Activated naive CD8-positive, alpha-beta T cell treated with anti-CD3 and anti-CD28 coated beads, Interleukin-2, amount 10 ng/mL, durations not matched to agents 7 days and 5 days (primary cell): ENCODE results near the gene JPT1. TPM values are rescaled to one million over a fixed set of nuclear protein-coding genes. Genes with fewer than 3 reads are reported as not detected.
"Not testable (repeated sequence)": the region's sequence is repeated elsewhere in the genome, so short reads cannot be mapped to it uniquely, and the experiment has no call there.

Experiments
- ATAC-seq: fragments of 150-1000 bp; cut with Tn5 transposase; one replicate; pipeline ENCODE4 v1.10.0; 2021; ENCODE audit warnings: low read depth, moderate library complexity
- POLR2A ChIA-PET: fragments of 350-600 bp; sonication (Branson Sonifier 250); formaldehyde crosslinking; loops from one replicate; lab custom pipeline; 2021; ENCODE audit warnings: antibody characterized with exemption; lab: Charles Lee
- DNase-seq: peaks from one replicate; pipeline ENCODE4 v3.0.0; 2021
- H3K27ac Mint-ChIP-seq: one replicate; pipeline ENCODE4 v1.8.0; 2022; ENCODE audit warnings: mild to moderate bottlenecking, mixed read lengths
- H3K27me3 Mint-ChIP-seq: one replicate; pipeline ENCODE4 v1.8.0; 2022; ENCODE audit warnings: mild to moderate bottlenecking, moderate library complexity, mixed read lengths
- H3K36me3 Mint-ChIP-seq: one replicate; pipeline ENCODE4 v1.8.0; 2021; ENCODE audit warnings: mild to moderate bottlenecking, mixed read lengths
- H3K4me1 Mint-ChIP-seq: one replicate; pipeline ENCODE4 v1.8.0; 2021; ENCODE audit warnings: mixed read lengths
- H3K4me3 Mint-ChIP-seq: one replicate; pipeline ENCODE4 v1.8.0; 2022; ENCODE audit warnings: mild to moderate bottlenecking, moderate library complexity, mixed read lengths
- H3K9me3 Mint-ChIP-seq: one replicate; pipeline ENCODE4 v1.8.0; 2021; ENCODE audit warnings: mixed read lengths
- total RNA-seq, 2 experiments: library from RNA; stranded (reverse); gene quantifications; one replicate each; pipeline ENCODE4 v1.2.3, GENCODE V29; 2021

The JPT1 gene
- total RNA-seq, 2 experiments from 2014 or later, result 194 to 213 TPM

DNA sequence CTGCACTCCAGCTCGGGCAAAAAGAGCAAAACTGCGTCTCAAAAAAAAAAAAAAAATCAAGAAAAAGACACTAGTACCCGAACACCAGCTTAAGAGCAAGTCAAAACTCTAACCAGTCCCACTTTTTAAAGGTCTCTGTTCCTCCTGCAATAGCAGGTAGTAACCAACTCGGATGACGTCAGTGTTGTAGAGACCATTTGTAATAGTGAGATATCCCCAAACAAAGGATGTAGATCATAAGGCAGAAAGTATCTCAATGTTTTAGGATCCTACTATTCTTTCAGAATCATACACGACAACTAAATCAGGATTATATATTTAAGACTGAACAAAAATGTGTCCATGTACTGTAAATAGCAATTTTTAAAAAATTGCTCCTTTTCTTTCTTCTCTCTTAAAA is 2.4 kb downstream of the JPT1 start:
- H3K4me3 Mint-ChIP-seq, result peak overlapping the region; percentile 97
- H3K27ac Mint-ChIP-seq, result peak overlapping the region; percentile 32
- DNase-seq, result no peak
- peaks cover 37% of the 10 kb centered on the region for H3K4me1 Mint-ChIP-seq
- ATAC-seq, result no peak
- POLR2A ChIA-PET, result interaction anchor here (0.7 kb wide), 1 partner anchor 179 kb away, joined by 3 read pairs; the partner anchor contains the start of gene HID1
- peaks cover 28% of the 10 kb centered on the region for H3K36me3 Mint-ChIP-seq
- H3K27me3 Mint-ChIP-seq, result no peaks in the 10 kb centered on the region
- H3K9me3 Mint-ChIP-seq, result no peaks in the 10 kb centered on the region

DNA sequence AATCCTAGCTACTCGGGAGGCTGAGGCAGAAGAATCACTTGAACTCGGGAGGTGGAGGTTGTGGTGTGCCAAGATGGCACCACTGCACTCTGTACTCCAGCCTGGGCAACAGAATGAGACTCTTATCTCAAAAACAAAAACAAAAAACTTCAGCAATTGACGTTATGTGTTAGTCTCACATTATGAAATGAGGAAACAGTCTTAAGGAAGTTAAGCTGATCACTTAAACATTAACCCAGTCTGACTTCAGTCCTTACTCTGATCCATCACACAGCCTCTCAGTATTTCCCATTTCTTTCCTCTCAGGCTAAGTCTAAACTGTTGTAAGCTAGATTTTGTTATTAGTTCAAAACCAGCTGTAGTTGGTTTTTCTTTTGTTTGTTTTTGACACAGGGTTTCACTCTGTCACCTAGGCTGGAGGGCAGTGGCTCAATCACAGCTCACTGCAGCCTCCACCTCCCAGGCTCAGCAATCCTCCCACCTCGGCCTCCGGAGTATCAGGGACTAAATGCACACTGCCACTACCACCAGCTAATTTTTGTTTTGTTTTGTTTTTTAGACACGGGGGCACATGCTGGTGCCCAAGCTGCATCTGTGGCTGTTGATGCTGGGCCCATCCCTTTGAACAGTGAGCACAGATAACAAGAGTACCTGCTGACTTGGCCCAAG is 6.3 kb downstream of the JPT1 start:
- Mint-ChIP-seq H3K27me3 (no peaks in the 10 kb centered on the region), H3K27ac (peak overlapping the region; percentile 45), H3K36me3 (peaks cover 44% of the 10 kb centered on the region), H3K4me3 (no peak overlapping the region), H3K4me1 (peaks cover 23% of the 10 kb centered on the region), H3K9me3 (no peaks in the 10 kb centered on the region)
- DNase-seq (peak; percentile 4), ATAC-seq (no peak)
- POLR2A ChIA-PET, result no interaction called here

- DNase-seq (no peak), ATAC-seq (no peak)
- Mint-ChIP-seq H3K27me3 (no peaks in the 10 kb centered on the region), H3K27ac (peak overlapping the region; percentile 35), H3K9me3 (no peaks in the 10 kb centered on the region), H3K36me3 (peaks cover 42% of the 10 kb centered on the region), H3K4me1 (peaks cover 14% of the 10 kb centered on the region), H3K4me3 (no peak overlapping the region)
- POLR2A ChIA-PET, result interaction anchor here (3.1 kb wide), 1 partner anchor 7 kb away, joined by 17 read pairs; the partner anchor contains the start of gene JPT1
These were observed 7.7 kb downstream of the JPT1 start for GRCh38 chr17:75146592-75146991.

GRCh38 chr17:75144816-75145512 is 9.3 kb downstream of the JPT1 start:
- Mint-ChIP-seq H3K4me3 (no peak overlapping the region), H3K27ac (no peak overlapping the region), H3K4me1 (peaks cover 26% of the 10 kb centered on the region), H3K9me3 (no peaks in the 10 kb centered on the region), H3K27me3 (no peaks in the 10 kb centered on the region), H3K36me3 (peaks cover 52% of the 10 kb centered on the region)
- no peak for ATAC-seq
- POLR2A ChIA-PET, result interaction anchor here (0.7 to 3.1 kb wide), 6 partner anchors 9 to 635 kb away, joined by 3 to 17 read pairs (median 4); partner anchors contain the start of genes JPT1 and NT5C
- peak; percentile 5 for DNase-seq

DNA sequence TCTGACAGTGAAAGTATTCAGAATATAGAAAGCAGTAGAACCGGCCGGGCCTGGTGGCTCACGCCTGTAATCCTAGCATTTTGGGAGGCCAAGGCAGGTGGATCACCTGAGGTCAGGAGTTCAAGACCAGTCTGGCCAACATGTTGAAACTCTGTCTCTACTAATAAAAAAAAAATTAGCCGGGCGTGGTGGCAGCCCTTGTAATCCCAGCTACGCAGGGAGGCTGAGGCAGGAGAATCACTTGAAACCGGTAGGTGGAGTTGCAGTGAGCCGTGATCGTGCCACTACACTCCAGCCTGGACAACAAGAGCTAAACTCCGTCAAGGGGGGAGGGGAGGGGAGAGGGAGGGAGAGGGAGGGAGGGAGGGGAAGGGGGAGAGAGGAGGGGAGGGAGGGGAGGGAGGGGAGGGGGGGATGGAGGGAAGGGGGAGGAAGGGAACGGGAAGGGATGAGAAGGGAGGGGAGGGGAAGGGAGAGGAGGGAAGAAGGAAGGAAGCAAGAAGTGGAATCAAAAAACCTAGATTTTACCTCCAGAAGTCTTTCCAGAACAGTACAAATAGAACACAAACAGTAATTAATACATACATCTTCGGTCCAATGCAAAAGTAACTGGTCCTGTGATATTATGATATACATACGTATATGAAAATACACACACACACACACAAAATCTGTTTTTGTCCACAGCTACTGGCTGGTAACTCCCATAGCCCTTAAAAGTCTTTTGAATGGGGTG is 11.9 kb downstream of the JPT1 start:
- Mint-ChIP-seq H3K27me3 (no peaks in the 10 kb centered on the region), H3K27ac (no peak overlapping the region), H3K36me3 (peaks cover 42% of the 10 kb centered on the region), H3K9me3 (no peaks in the 10 kb centered on the region), H3K4me3 (no peak overlapping the region), H3K4me1 (peaks cover 17% of the 10 kb centered on the region)
- POLR2A ChIA-PET, result interaction anchor here (1.7 to 2.1 kb wide), 2 partner anchors 11 to 12 kb away, joined by 7 to 10 read pairs; partner anchors contain the start of genes JPT1 and NT5C
- ATAC-seq (no peak), DNase-seq (no peak)

DNA sequence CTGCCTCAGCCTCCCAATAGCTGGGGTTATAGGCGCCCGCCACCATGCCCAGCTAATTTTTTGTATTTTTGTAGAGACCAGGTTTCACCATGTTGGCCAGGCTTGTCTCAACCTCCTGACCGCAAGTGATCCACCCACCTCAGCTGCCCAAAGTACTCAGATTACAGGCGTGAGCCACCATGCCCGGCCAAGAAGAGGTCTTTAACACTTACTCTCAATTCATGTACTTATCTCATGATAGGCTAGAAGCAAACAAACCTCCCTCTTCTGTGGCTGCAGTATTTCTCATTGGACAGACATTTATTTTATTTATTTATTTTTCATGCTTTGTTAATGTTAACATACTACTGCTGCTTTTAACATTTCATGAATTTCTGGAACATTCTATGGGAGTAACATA is 15.8 kb downstream of the JPT1 start:
- H3K36me3 Mint-ChIP-seq, result peaks cover 24% of the 10 kb centered on the region
- H3K4me3 Mint-ChIP-seq, result no peak overlapping the region
- POLR2A ChIA-PET, result interaction anchor here (1.4 kb wide), 1 partner anchor 25 kb away, joined by 3 read pairs; no protein-coding TSS in a partner anchor
- no peak for ATAC-seq
- peaks cover 17% of the 10 kb centered on the region for H3K4me1 Mint-ChIP-seq
- no peaks in the 10 kb centered on the region for H3K27me3 Mint-ChIP-seq
- no peaks in the 10 kb centered on the region for H3K9me3 Mint-ChIP-seq
- no peak for DNase-seq
- H3K27ac Mint-ChIP-seq, result no peak overlapping the region

DNA sequence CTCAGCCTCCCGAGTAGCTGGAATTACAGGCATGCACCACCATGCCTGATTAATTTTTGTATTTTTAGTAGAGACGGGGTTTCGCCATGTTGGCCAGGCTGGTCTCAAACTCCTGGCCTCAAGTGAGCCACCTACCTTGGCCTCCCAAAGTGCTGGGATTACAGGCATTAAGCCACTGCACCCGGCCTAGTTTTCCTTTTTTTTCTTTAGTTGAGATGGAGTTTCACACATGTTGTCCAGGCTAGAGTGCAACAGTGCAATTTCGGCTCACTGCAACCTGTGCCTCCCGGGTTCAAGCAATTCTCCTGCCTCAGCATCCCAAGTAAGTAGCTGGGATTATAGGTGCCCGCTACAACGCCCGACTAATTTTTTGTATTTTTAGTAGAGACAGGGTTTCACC is 16.6 kb downstream of the JPT1 start:
- H3K27ac Mint-ChIP-seq, H3K9me3 Mint-ChIP-seq, H3K4me3 Mint-ChIP-seq, ATAC-seq, H3K27me3 Mint-ChIP-seq, DNase-seq: not testable (repeated sequence)
- peaks cover 21% of the 10 kb centered on the region for H3K36me3 Mint-ChIP-seq
- POLR2A ChIA-PET, result interaction anchor here (0.6 to 1.1 kb wide), 3 partner anchors 14 to 65 kb away, joined by 3 to 6 read pairs (median 3); no protein-coding TSS in a partner anchor
- peaks cover 21% of the 10 kb centered on the region for H3K4me1 Mint-ChIP-seq

DNA sequence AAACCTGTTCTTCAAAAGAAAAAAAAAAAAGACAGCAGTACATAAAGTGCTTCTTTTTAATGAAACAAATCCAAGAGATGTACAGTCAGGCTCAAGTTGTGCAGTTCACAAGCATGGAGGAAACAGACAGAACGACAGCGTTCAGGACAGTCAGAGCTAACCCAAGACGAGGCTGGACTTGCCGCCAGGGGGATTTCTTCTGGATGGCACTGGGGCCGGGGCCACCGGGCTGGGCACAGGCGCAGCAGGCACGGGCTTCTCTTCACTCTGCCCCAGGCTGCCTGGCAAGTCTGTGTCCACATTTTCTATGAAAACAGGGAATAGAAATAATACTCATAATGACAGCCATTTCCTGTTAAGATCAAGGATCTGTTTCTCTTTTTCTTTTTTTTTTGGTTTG is 18.4 kb downstream of the JPT1 start:
- no peak overlapping the region for H3K4me3 Mint-ChIP-seq
- H3K27ac Mint-ChIP-seq, result no peak overlapping the region
- DNase-seq (no peak), ATAC-seq (no peak)
- no peaks in the 10 kb centered on the region for H3K9me3 Mint-ChIP-seq
- POLR2A ChIA-PET, result interaction anchor here (1.3 kb wide), 1 partner anchor 19 kb away, joined by 3 read pairs; no protein-coding TSS in a partner anchor
- H3K27me3 Mint-ChIP-seq, result no peaks in the 10 kb centered on the region
- peaks cover 13% of the 10 kb centered on the region for H3K36me3 Mint-ChIP-seq
- H3K4me1 Mint-ChIP-seq, result peaks cover 10% of the 10 kb centered on the region

GRCh38 chr17:75135452-75135851 is 18.9 kb downstream of the JPT1 start:
- no peaks in the 10 kb centered on the region for H3K27me3 Mint-ChIP-seq
- H3K27ac Mint-ChIP-seq, result no peak overlapping the region
- peaks cover 13% of the 10 kb centered on the region for H3K36me3 Mint-ChIP-seq
- H3K4me1 Mint-ChIP-seq, result peaks cover 8% of the 10 kb centered on the region
- no peaks in the 10 kb centered on the region for H3K9me3 Mint-ChIP-seq
- H3K4me3 Mint-ChIP-seq, result no peak overlapping the region
- DNase-seq, result no peak
- POLR2A ChIA-PET, result interaction anchor here (1.6 kb wide), 1 partner anchor 10 kb away, joined by 4 read pairs; no protein-coding TSS in a partner anchor
- ATAC-seq, result no peak

- H3K4me3 Mint-ChIP-seq, result not testable (repeated sequence)
- POLR2A ChIA-PET, result interaction anchor here (1.3 to 3.9 kb wide), 4 partner anchors 8 to 21 kb away, joined by 4 to 45 read pairs (median 4); partner anchors contain the start of genes ARMC7 and JPT1
These were observed 20.5 kb downstream of the JPT1 start for GRCh38 chr17:75133607-75134347.

GRCh38 chr17:75133001-75133400 is 21.3 kb downstream of the JPT1 start:
- POLR2A ChIA-PET, result interaction anchor here (1.4 to 3.9 kb wide), 3 partner anchors 20 to 21 kb away, joined by 4 to 45 read pairs (median 20); partner anchors contain the start of genes ARMC7 and JPT1
- H3K4me1 Mint-ChIP-seq, result peaks cover 10% of the 10 kb centered on the region
- no peak for ATAC-seq

More at GRCh38 chr17:75133607-75134347, 20.5 kb downstream of the JPT1 start:
- not testable (repeated sequence) for H3K27ac Mint-ChIP-seq, DNase-seq, H3K9me3 Mint-ChIP-seq, H3K27me3 Mint-ChIP-seq, ATAC-seq, H3K4me1 Mint-ChIP-seq
- H3K36me3 Mint-ChIP-seq, result peaks cover 11% of the 10 kb centered on the region

More at GRCh38 chr17:75133001-75133400, 21.3 kb downstream of the JPT1 start:
- no peaks in the 10 kb centered on the region for H3K9me3 Mint-ChIP-seq
- H3K27ac Mint-ChIP-seq, result peak overlapping the region; percentile 33
- H3K4me3 Mint-ChIP-seq, result no peak overlapping the region
- peaks cover 13% of the 10 kb centered on the region for H3K36me3 Mint-ChIP-seq
- no peaks in the 10 kb centered on the region for H3K27me3 Mint-ChIP-seq
- no peak for DNase-seq
